SU-DHL-6 (cell line): ENCODE results near the gene TMEM213.
"Not testable (repeated sequence)": the region's sequence is repeated elsewhere in the genome, so short reads cannot be mapped to it uniquely, and the experiment has no call there.

Experiments used
- H2AFZ ChIP-seq: fragments of 200-600 bp; sonication (generic); 2 replicates; pipeline ENCODE4 v1.6.1; 2014; ENCODE audit warnings: low read depth, mild to moderate bottlenecking, moderate library complexity, mixed read lengths, antibody characterized with exemption, low read length; ENCODE audit not compliant: severe bottlenecking
- H3F3A ChIP-seq: fragments of 200-600 bp; shearing (Covaris generic); 2 replicates; pipeline ENCODE4 v1.6.0; 2016; ENCODE audit warnings: antibody characterized with exemption, mild to moderate bottlenecking; ENCODE audit not compliant: insufficient read depth
- H3K27ac ChIP-seq: fragments of 200-600 bp; sonication (generic); 2 replicates; pipeline ENCODE4 v1.5.1; 2016; ENCODE audit warnings: low read depth, mild to moderate bottlenecking, low read length, moderate library complexity, mixed read lengths
- H3K27me3 ChIP-seq: fragments of 200-600 bp; sonication (generic), shearing (Covaris generic); 2 replicates; pipeline ENCODE4 v1.6.0; 2014; ENCODE audit warnings: mild to moderate bottlenecking, low read length
- H3K36me3 ChIP-seq: fragments of 200-600 bp; sonication (generic); 2 replicates; pipeline ENCODE4 v1.6.1; 2014; ENCODE audit warnings: mild to moderate bottlenecking, low read length, mixed read lengths
- H3K4me2 ChIP-seq: fragments of 300-600, 200-600 bp; shearing (Covaris generic), sonication (generic); 2 replicates; pipeline ENCODE4 v1.6.0; 2014; ENCODE audit warnings: low read length, low read depth, mild to moderate bottlenecking; ENCODE audit not compliant: poor library complexity, severe bottlenecking
- H3K4me3 ChIP-seq: fragments of 200-600 bp; sonication (generic); 2 replicates; pipeline ENCODE4 v1.5.1; 2014; ENCODE audit warnings: antibody characterized with exemption, low read length, mild to moderate bottlenecking, mixed read lengths; ENCODE audit not compliant: insufficient read depth, poor library complexity, severe bottlenecking
- H3K79me2 ChIP-seq: fragments of 200-600 bp; sonication (generic); 2 replicates; pipeline ENCODE4 v1.6.1; 2014; ENCODE audit warnings: mild to moderate bottlenecking, low read length, moderate library complexity; ENCODE audit not compliant: insufficient read depth
- H3K9ac ChIP-seq: fragments of 200-600 bp; sonication (generic); 2 replicates; pipeline ENCODE4 v1.7.0; 2014; ENCODE audit warnings: mild to moderate bottlenecking, low read length
- H3K9me2 ChIP-seq: fragments of 200-600 bp; sonication (generic); replicated peaks from 2 replicates; pipeline ENCODE4 v1.6.1; 2014; ENCODE audit warnings: low read length; ENCODE audit not compliant: insufficient read depth
- H3K9me3 ChIP-seq: fragments of 200-600 bp; sonication (generic); 2 replicates; pipeline ENCODE4 v1.6.1; 2014; ENCODE audit warnings: low read length, mixed read lengths; ENCODE audit not compliant: insufficient read depth
- H4K20me1 ChIP-seq: fragments of 200-600 bp; sonication (generic); 2 replicates; pipeline ENCODE4 v1.6.1; 2014; ENCODE audit warnings: low read depth, mild to moderate bottlenecking, antibody characterized with exemption, low read length, moderate library complexity, mixed read lengths
- CTCF ChIP-seq: fragments of 200-600 bp; sonication (generic); IDR thresholded peaks from one replicate; pipeline ENCODE4 v1.5.1; 2017; ENCODE audit warnings: antibody characterized with exemption, mild to moderate bottlenecking, low read length, moderate library complexity; ENCODE audit not compliant: insufficient read depth, poor library complexity, severe bottlenecking
- EZH2phosphoT487 ChIP-seq: fragments of 200-600 bp; sonication (generic), shearing (Covaris generic); conservative IDR thresholded peaks from 2 replicates; pipeline ENCODE4 v1.6.1; 2018; ENCODE audit warnings: mild to moderate bottlenecking, antibody characterized with exemption, low read length, moderate library complexity, mixed read lengths

TMEM213 gene

GRCh38 chr7:138804618-138805017 is 6.8 kb downstream of the TMEM213 start:
- Histone ChIP-seq H4K20me1 (no peaks in the 10 kb centered on the region), H2AFZ (no peak overlapping the region), H3K4me2 (no peak overlapping the region), H3K36me3 (no peaks in the 10 kb centered on the region), H3F3A (no peaks in the 10 kb centered on the region), H3K79me2 (no peaks in the 10 kb centered on the region), H3K9me2 (no peaks in the 10 kb centered on the region), H3K27me3 (no peaks in the 10 kb centered on the region), H3K9me3 (no peaks in the 10 kb centered on the region), H3K9ac (no peak overlapping the region), H3K27ac (no peak overlapping the region), H3K4me3 (no peak overlapping the region)
- TF ChIP-seq EZH2phosphoT487 (no peak), CTCF (no peak)

- no peak overlapping the region for H3K4me3 ChIP-seq
- H3K4me2 ChIP-seq = no peak overlapping the region
- H3K9me3 ChIP-seq = no peaks in the 10 kb centered on the region
- TF ChIP-seq EZH2phosphoT487 (no peak), CTCF (no peak)
- no peak overlapping the region for H3K27ac ChIP-seq
- H3F3A ChIP-seq = no peaks in the 10 kb centered on the region
- H3K9ac ChIP-seq = no peak overlapping the region
- H3K9me2 ChIP-seq = no peaks in the 10 kb centered on the region
- no peaks in the 10 kb centered on the region for H3K79me2 ChIP-seq
- H2AFZ ChIP-seq = no peak overlapping the region
- H3K36me3 ChIP-seq = no peaks in the 10 kb centered on the region
- no peaks in the 10 kb centered on the region for H4K20me1 ChIP-seq
- H3K27me3 ChIP-seq = no peaks in the 10 kb centered on the region
These were observed 11.6 kb downstream of the TMEM213 start for GRCh38 chr7:138809346-138809745.

GRCh38 chr7:138811327-138811726 is 13.5 kb downstream of the TMEM213 start:
- H3K27ac ChIP-seq, H3K9me3 ChIP-seq, H3K36me3 ChIP-seq, H2AFZ ChIP-seq, H4K20me1 ChIP-seq, H3K9me2 ChIP-seq, H3K4me3 ChIP-seq, H3K4me2 ChIP-seq, H3K27me3 ChIP-seq, H3F3A ChIP-seq, H3K79me2 ChIP-seq, H3K9ac ChIP-seq: not testable (repeated sequence)

GRCh38 chr7:138813945-138814344 is 16.2 kb downstream of the TMEM213 start:
- Histone ChIP-seq H3K27me3 (no peaks in the 10 kb centered on the region), H3K9me2 (no peaks in the 10 kb centered on the region), H3K4me2 (no peak overlapping the region), H3K4me3 (no peak overlapping the region), H3K27ac (no peak overlapping the region), H3K79me2 (no peaks in the 10 kb centered on the region), H2AFZ (no peak overlapping the region), H3K9ac (no peak overlapping the region), H3F3A (no peaks in the 10 kb centered on the region), H3K9me3 (no peaks in the 10 kb centered on the region), H4K20me1 (no peaks in the 10 kb centered on the region), H3K36me3 (no peaks in the 10 kb centered on the region)
- no peak for TF ChIP-seq EZH2phosphoT487
